Sciatic nerve (tissue), 1 donor: ENCODE data around the gene FTSJ3. TPM values are rescaled to one million over a fixed set of nuclear protein-coding genes. Genes with fewer than 3 reads are reported as not detected.

ENCODE experiments used
- total RNA-seq: library from RNA; stranded (reverse); fragmentation: NEBNext Ultra II Directional; extraction: Animal tissue kit (Norgen Biotek cat#: 25700); gene quantifications from one replicate; pipeline ENCODE4 v1.2.1, GENCODE V29; 2021
- donor health status: DM: no; HTN: no; CAD: no.

Gene FTSJ3
- total RNA-seq, 1 donor from 2014 or later, result 41.9 TPM

Other genes with a start within 250 kb of the FTSJ3 start
- gene TACO1, start 226.8 kb downstream of the FTSJ3 start, total RNA-seq, result 12.2 TPM
- 63.4 TPM for gene MAP3K3, start 205.2 kb downstream of the FTSJ3 start, total RNA-seq
- gene LIMD2, start 127.5 kb downstream of the FTSJ3 start, total RNA-seq, result 20.7 TPM
- gene STRADA, start 85.9 kb downstream of the FTSJ3 start, total RNA-seq, result 54.3 TPM
- gene CCDC47, start 54.1 kb downstream of the FTSJ3 start, total RNA-seq, result 74.0 TPM
- gene DDX42, start 53.5 kb downstream of the FTSJ3 start, total RNA-seq, result 139 TPM
- gene PSMC5, start 232 bp downstream of the FTSJ3 start, total RNA-seq, result 77.1 TPM
- 50.4 TPM for gene SMARCD2, start 15.0 kb upstream of the FTSJ3 start, total RNA-seq
- not detected for gene CSH2, start 46.0 kb upstream of the FTSJ3 start, total RNA-seq
- gene GH2, start 54.3 kb upstream of the FTSJ3 start, total RNA-seq, result not detected
- not detected for gene CSH1, start 68.9 kb upstream of the FTSJ3 start, total RNA-seq
- gene CSHL1, start 83.6 kb upstream of the FTSJ3 start, total RNA-seq, result not detected
- gene GH1, start 91.2 kb upstream of the FTSJ3 start, total RNA-seq, result not detected
- gene CD79B, start 104.7 kb upstream of the FTSJ3 start, total RNA-seq, result 5.3 TPM
- 3.5 TPM for gene SCN4A, start 145.3 kb upstream of the FTSJ3 start, total RNA-seq
- 1.0 TPM for gene PRR29, start 170.7 kb upstream of the FTSJ3 start, total RNA-seq
- 38.2 TPM for gene ICAM2, start 193.0 kb upstream of the FTSJ3 start, total RNA-seq